Tibial nerve (tissue), 4 donors: Measurements from ENCODE around the gene ACBD6. TPM values are rescaled to one million over a fixed set of nuclear protein-coding genes. Genes with fewer than 3 reads are reported as not detected.

Experiments used
- DNase-seq, 2 donors: peaks; one replicate each; pipeline ENCODE4 v3.0.0-alpha.2; 2019; ENCODE audit warnings: low spot score in 2 of 2
- H3K27ac ChIP-seq, 4 donors: fragments of 200-600 bp; sonication (generic) in 3 of 4; one replicate each; pipeline ENCODE4 v1.5.1; 2017 to 2019; ENCODE audit warnings: mild to moderate bottlenecking in 1 of 4
- H3K27me3 ChIP-seq, 2 donors: fragments of 200-600 bp; sonication (generic) in 1 of 2; one replicate each; pipeline versions ENCODE4 v1.5.1 to v1.6.0; 2017 to 2019
- H3K36me3 ChIP-seq, 3 donors: fragments of 200-600 bp; sonication (generic); one replicate each; pipeline ENCODE4 v1.5.1; 2018 to 2019
- H3K4me1 ChIP-seq, 4 donors: fragments of 200-600 bp; sonication (generic) in 3 of 4; one replicate each; pipeline ENCODE4 v1.5.1; 2017 to 2019
- H3K4me3 ChIP-seq, 4 donors: fragments of 200-600 bp; sonication (generic) in 3 of 4; one replicate each; pipeline ENCODE4 v1.5.1; 2017 to 2019; ENCODE audit warnings: mild to moderate bottlenecking in 1 of 4, moderate library complexity in 1 of 4
- H3K9me3 ChIP-seq, 4 donors: fragments of 200-600 bp; sonication (generic) in 3 of 4; one replicate each; pipeline ENCODE4 v1.5.1; 2017 to 2019
- EP300 ChIP-seq, 2 donors: sonication (generic); formaldehyde crosslinking; IDR thresholded peaks; one replicate each; pipeline ENCODE4 v1.6.1; 2017; ENCODE audit warnings: antibody characterized with exemption in 2 of 2, mild to moderate bottlenecking in 1 of 2
- POLR2A ChIP-seq, 2 donors: fragments of 450-650 bp; IDR thresholded peaks; one replicate each; pipeline ENCODE4 v1.6.1; 2017; ENCODE audit warnings: antibody characterized with exemption in 2 of 2, mild to moderate bottlenecking in 2 of 2, moderate library complexity in 2 of 2
- WGBS, 2 donors: methylation state at CpG; one replicate each; pipeline ENCODE4 v1.1.5; 2018; 5-methylcytosine and 5-hydroxymethylcytosine counted together
- total RNA-seq, 4 donors: library from RNA; depleted of rRNA; stranded (reverse); fragments of >200 nt; gene quantifications; one replicate each; pipeline ENCODE4 v1.1.0, GENCODE V29; 2016
- TF ChIP-seq, protein P1 (sequence below), 5 experiments: fragments of 200-600 bp in 3 of 5; fragments of 450-650 bp in 2 of 5; sonication (generic) in 3 of 5; IDR thresholded peaks; one replicate each; pipeline ENCODE4 v1.5.1; 2016 to 2019; ENCODE audit warnings: antibody characterized with exemption in 5 of 5, mild to moderate bottlenecking in 3 of 5, moderate library complexity in 2 of 5

Gene ACBD6
- total RNA-seq, 4 donors from 2014 or later = 55.7 to 61.8 (median 57.2) TPM

DNA sequence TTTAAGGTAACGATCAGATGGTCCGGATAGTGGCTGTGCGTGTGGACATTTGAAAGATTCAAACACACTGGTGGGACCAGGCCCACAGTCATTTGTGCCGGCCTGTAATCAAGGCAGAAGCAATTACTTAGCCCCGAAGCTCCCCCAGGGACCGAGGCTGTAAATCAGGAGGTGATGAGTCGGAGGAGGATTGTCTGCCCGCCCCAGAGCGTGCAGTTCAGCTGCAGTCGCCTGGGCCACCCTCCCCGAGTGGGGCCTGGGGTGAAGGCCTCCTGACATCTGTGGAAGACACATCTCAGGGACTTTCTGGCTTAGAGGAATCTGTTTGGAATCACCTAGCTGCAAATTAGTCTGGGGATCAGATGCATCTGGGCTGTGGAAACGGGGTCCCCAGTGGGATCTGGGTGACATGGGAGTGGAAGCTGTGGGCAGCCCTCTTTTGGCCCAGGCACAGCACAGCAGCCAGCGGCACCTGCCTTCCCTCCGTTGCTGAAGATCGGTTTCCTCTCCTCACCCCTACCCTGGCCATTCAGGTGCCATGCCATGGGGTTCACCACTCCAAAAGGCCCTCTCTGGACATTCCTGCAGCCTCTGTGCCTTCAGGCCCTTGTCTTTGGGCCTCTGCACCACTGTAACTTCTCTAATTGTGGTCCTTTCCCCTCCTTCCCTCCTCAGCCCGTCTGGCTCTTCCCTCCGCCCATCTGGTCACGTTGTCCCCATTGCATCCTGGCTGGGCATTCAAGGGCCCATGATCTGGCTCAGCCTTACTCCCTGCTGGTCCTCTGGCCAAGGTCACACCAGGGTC is 246.6 kb downstream of the ACBD6 start:
- no peak for DNase-seq
- Histone ChIP-seq H3K4me1 (no peaks in the 10 kb centered on the region), H3K9me3 (no peaks in the 10 kb centered on the region), H3K36me3 (no peaks in the 10 kb centered on the region), H3K27ac (no peak overlapping the region), H3K4me3 (no peak overlapping the region), H3K27me3 (peaks cover 0 to 85% of the 10 kb centered on the region in 2 donors)
- 52 to 61% methylated on average over 16 to 18 of the region's 18 CpGs for WGBS, 2 donors
- TF ChIP-seq POLR2A (IDR thresholded peaks at IDR 0.05) (no peak), EP300 (IDR thresholded peaks at IDR 0.05) (no peak)
- TF ChIP-seq, protein P1, sequence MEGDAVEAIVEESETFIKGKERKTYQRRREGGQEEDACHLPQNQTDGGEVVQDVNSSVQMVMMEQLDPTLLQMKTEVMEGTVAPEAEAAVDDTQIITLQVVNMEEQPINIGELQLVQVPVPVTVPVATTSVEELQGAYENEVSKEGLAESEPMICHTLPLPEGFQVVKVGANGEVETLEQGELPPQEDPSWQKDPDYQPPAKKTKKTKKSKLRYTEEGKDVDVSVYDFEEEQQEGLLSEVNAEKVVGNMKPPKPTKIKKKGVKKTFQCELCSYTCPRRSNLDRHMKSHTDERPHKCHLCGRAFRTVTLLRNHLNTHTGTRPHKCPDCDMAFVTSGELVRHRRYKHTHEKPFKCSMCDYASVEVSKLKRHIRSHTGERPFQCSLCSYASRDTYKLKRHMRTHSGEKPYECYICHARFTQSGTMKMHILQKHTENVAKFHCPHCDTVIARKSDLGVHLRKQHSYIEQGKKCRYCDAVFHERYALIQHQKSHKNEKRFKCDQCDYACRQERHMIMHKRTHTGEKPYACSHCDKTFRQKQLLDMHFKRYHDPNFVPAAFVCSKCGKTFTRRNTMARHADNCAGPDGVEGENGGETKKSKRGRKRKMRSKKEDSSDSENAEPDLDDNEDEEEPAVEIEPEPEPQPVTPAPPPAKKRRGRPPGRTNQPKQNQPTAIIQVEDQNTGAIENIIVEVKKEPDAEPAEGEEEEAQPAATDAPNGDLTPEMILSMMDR (IDR thresholded peaks at IDR 0.05) = no peak

DNA sequence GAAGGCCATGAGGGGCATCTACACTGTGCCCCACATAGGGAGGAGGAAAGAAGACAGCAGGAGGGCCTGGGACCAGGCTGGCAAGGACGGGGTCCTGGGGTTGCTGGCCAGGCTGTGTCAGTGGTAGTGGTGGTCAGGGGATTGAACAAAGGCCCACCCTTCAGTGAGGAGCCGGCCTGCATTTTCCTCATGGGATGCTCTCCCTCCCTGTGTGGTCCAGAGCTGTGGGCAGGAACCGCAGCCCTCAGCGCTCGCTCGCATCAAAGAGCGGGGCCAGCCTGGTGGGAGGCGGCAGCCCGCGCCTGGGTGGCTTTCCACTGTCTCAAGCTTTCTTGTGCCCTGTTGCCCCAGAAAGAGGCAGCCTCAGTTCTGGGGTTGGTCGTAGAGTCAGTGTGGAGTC is 247.5 kb downstream of the ACBD6 start:
- H3K27ac ChIP-seq = no peak overlapping the region
- H3K4me1 ChIP-seq = no peaks in the 10 kb centered on the region
- no peaks in the 10 kb centered on the region for H3K36me3 ChIP-seq
- no peak overlapping the region for H3K4me3 ChIP-seq
- WGBS, 2 donors = 55 to 57% methylated on average over 3 to 11 of the region's 11 CpGs
- no peak for DNase-seq
- no peaks in the 10 kb centered on the region for H3K9me3 ChIP-seq
- H3K27me3 ChIP-seq = peaks cover 0 to 76% of the 10 kb centered on the region in 2 donors
- TF ChIP-seq POLR2A (IDR thresholded peaks at IDR 0.05) (no peak), EP300 (IDR thresholded peaks at IDR 0.05) (no peak)
- TF ChIP-seq, protein P1 (IDR thresholded peaks at IDR 0.05) = no peak

DNA sequence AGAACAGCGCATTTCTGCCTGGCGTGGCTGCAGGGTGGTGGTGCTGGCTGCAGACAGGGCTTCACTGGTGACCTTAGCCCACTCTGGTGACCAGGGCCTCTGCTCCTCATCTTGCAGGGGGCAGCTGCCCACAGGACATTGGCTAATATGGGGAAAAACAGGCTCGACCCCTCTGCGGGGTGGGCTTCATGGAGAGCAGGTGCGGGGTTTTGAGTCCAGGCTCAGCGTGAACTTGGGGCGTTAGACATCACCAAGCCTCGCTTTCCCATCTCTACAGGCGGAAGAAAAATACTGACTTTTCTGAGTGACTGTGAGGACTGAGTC is 247.9 kb downstream of the ACBD6 start:
- Histone ChIP-seq H3K4me1 (no peaks in the 10 kb centered on the region), H3K27ac (no peak overlapping the region), H3K9me3 (no peaks in the 10 kb centered on the region), H3K36me3 (no peaks in the 10 kb centered on the region), H3K4me3 (no peak overlapping the region), H3K27me3 (peaks cover 0 to 72% of the 10 kb centered on the region in 2 donors)
- no peak for DNase-seq
- WGBS, 2 donors = 88 to 95% methylated on average over 9 of the region's 9 CpGs
- TF ChIP-seq EP300 (IDR thresholded peaks at IDR 0.05) (no peak), POLR2A (IDR thresholded peaks at IDR 0.05) (no peak)
- TF ChIP-seq, protein P1 (IDR thresholded peaks at IDR 0.05) = no peak

- Histone ChIP-seq H3K36me3 (no peaks in the 10 kb centered on the region), H3K4me1 (no peaks in the 10 kb centered on the region), H3K4me3 (no peak overlapping the region), H3K9me3 (no peaks in the 10 kb centered on the region), H3K27ac (no peak overlapping the region), H3K27me3 (peaks cover 0 to 69% of the 10 kb centered on the region in 2 donors)
- WGBS, 2 donors = 68 to 77% methylated on average over 21 to 25 of the region's 31 CpGs
- no peak for DNase-seq
- TF ChIP-seq POLR2A (IDR thresholded peaks at IDR 0.05) (no peak), EP300 (IDR thresholded peaks at IDR 0.05) (no peak)
- TF ChIP-seq, protein P1 (IDR thresholded peaks at IDR 0.05) = no peak
These were observed 248.5 kb downstream of the ACBD6 start for GRCh38 chr1:180253585-180254495.
